Mesothelial cell of epicardium (in vitro differentiated cells): Measurements from ENCODE around the gene PFKFB3. TPM values are rescaled to one million over a fixed set of nuclear protein-coding genes. Genes with fewer than 3 reads are reported as not detected.

Source experiments
- DNase-seq, 2 experiments: peaks; one replicate each; pipeline ENCODE4 v3.0.0; 2021; ENCODE audit warnings: low spot score in 2 of 2; ENCODE audit not compliant: unreplicated experiment in 2 of 2
- H3K27ac Mint-ChIP-seq: 2 replicates; pipeline ENCODE4 v1.8.0; 2021; ENCODE audit warnings: mixed read lengths
- H3K27me3 Mint-ChIP-seq: 2 replicates; pipeline ENCODE4 v1.8.0; 2021; ENCODE audit warnings: low read depth, mixed read lengths
- H3K36me3 Mint-ChIP-seq: 2 replicates; pipeline ENCODE4 v1.8.0; 2021; ENCODE audit warnings: mixed read lengths
- H3K4me1 Mint-ChIP-seq: 2 replicates; pipeline ENCODE4 v1.8.0; 2021; ENCODE audit warnings: mixed read lengths
- H3K4me3 Mint-ChIP-seq: 2 replicates; pipeline ENCODE4 v1.8.0; 2021; ENCODE audit warnings: mild to moderate bottlenecking, moderate library complexity, mixed read lengths
- H3K9me3 Mint-ChIP-seq: 2 replicates; pipeline ENCODE4 v1.8.0; 2021; ENCODE audit warnings: mixed read lengths
- CTCF ChIP-seq: fragments of 200-600 bp; sonication (generic); IDR thresholded peaks from one replicate; pipeline ENCODE4 v1.5.0; 2021; ENCODE audit warnings: antibody characterized with exemption; ENCODE audit not compliant: unreplicated experiment
- total RNA-seq: library from RNA; stranded (reverse); gene quantifications from 3 replicates; pipeline ENCODE4 v1.2.1, GENCODE V29; 2021

PFKFB3 gene
- total RNA-seq, 1 donor from 2014 or later = 51.5 TPM

- Mint-ChIP-seq H3K27ac (no peak overlapping the region), H3K27me3 (no peaks in the 10 kb centered on the region), H3K36me3 (peaks cover 42% of the 10 kb centered on the region), H3K4me3 (no peak overlapping the region), H3K4me1 (no peaks in the 10 kb centered on the region), H3K9me3 (no peaks in the 10 kb centered on the region)
- no peak for TF ChIP-seq CTCF
- DNase-seq = no peak
Measured at GRCh38 chr10:6232225-6232807, 29.6 kb downstream of the PFKFB3 start.

GRCh38 chr10:6232846-6233724 lies 30.4 kb downstream of the PFKFB3 start:
- Mint-ChIP-seq H3K4me3 (no peak overlapping the region), H3K27me3 (no peaks in the 10 kb centered on the region), H3K4me1 (no peaks in the 10 kb centered on the region), H3K9me3 (no peaks in the 10 kb centered on the region), H3K36me3 (peaks cover 42% of the 10 kb centered on the region), H3K27ac (no peak overlapping the region)
- DNase-seq = no peak
- TF ChIP-seq CTCF = no peak

DNA sequence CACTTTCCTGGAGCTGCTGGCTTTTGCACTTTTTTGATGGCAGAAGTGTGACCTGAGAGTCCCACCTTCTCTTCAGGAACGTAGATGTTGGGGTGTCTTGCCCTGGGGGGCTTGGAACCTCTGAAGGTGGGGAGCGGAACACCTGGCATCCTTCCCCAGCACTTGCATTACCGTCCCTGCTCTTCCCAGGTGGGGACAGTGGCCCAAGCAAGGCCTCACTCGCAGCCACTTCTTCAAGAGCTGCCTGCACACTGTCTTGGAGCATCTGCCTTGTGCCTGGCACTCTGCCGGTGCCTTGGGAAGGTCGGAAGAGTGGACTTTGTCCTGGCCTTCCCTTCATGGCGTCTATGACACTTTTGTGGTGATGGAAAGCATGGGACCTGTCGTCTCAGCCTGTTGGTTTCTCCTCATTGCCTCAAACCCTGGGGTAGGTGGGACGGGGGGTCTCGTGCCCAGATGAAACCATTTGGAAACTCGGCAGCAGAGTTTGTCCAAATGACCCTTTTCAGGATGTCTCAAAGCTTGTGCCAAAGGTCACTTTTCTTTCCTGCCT lies 31.1 kb downstream of the PFKFB3 start:
- H3K4me1 Mint-ChIP-seq = no peaks in the 10 kb centered on the region
- no peak overlapping the region for H3K4me3 Mint-ChIP-seq
- no peaks in the 10 kb centered on the region for H3K27me3 Mint-ChIP-seq
- no peak for TF ChIP-seq CTCF
- H3K27ac Mint-ChIP-seq = no peak overlapping the region
- no peak for DNase-seq
- H3K9me3 Mint-ChIP-seq = peaks cover 1% of the 10 kb centered on the region
- H3K36me3 Mint-ChIP-seq = peaks cover 40% of the 10 kb centered on the region

DNA sequence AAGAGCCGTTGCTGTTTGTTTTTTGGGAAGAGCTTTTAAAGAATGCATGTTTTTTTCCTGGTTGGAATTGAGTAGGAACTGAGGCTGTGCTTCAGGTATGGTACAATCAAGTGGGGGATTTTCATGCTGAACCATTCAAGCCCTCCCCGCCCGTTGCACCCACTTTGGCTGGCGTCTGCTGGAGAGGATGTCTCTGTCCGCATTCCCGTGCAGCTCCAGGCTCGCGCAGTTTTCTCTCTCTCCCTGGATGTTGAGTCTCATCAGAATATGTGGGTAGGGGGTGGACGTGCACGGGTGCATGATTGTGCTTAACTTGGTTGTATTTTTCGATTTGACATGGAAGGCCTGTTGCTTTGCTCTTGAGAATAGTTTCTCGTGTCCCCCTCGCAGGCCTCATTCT lies 31.6 kb downstream of the PFKFB3 start:
- Mint-ChIP-seq H3K9me3 (peaks cover 4% of the 10 kb centered on the region), H3K4me1 (no peaks in the 10 kb centered on the region), H3K27ac (no peak overlapping the region), H3K27me3 (no peaks in the 10 kb centered on the region), H3K36me3 (peaks cover 40% of the 10 kb centered on the region), H3K4me3 (no peak overlapping the region)
- no peak for DNase-seq
- no peak for TF ChIP-seq CTCF

- Mint-ChIP-seq H3K4me1 (no peaks in the 10 kb centered on the region), H3K4me3 (no peak overlapping the region), H3K9me3 (peaks cover 4% of the 10 kb centered on the region), H3K36me3 (peaks cover 30% of the 10 kb centered on the region), H3K27me3 (no peaks in the 10 kb centered on the region), H3K27ac (no peak overlapping the region)
- no peak for TF ChIP-seq CTCF
- no peak for DNase-seq
Measured at GRCh38 chr10:6236349-6237198, 33.8 kb downstream of the PFKFB3 start.
